H7 (cell line): Measurements from ENCODE around the gene MCU. TPM values are rescaled to one million over a fixed set of nuclear protein-coding genes. Genes with fewer than 3 reads are reported as not detected.
"Not testable (repeated sequence)": the region's sequence is repeated elsewhere in the genome, so short reads cannot be mapped to it uniquely, and the experiment has no call there.

Experiments
- DNase-seq: peaks from one replicate; pipeline ENCODE4 v3.0.0; 2012
- H3K27me3 ChIP-seq: 2 replicates; pipeline ENCODE4 v1.6.0; 2011; ENCODE audit warnings: mild to moderate bottlenecking, low read length; ENCODE audit not compliant: control insufficient read depth, insufficient read depth
- H3K36me3 ChIP-seq: replicated peaks from 2 replicates; pipeline ENCODE4 v1.5.1; 2011; ENCODE audit warnings: low read length; ENCODE audit not compliant: control insufficient read depth, insufficient read depth
- H3K4me3 ChIP-seq: 2 replicates; pipeline ENCODE4 v1.5.1; 2011; ENCODE audit warnings: low read depth, mild to moderate bottlenecking, control low read depth, low read length, moderate library complexity; ENCODE audit not compliant: insufficient read depth
- total RNA-seq: library from RNA; depleted of rRNA; stranded (reverse); fragments of >200 nt; shearing (Covaris generic); gene quantifications from 2 replicates; pipeline ENCODE4 v1.2.3, GENCODE V29; 2014

The MCU gene
- total RNA-seq, 1 experiment from 2014 or later = 39.5 TPM

DNA sequence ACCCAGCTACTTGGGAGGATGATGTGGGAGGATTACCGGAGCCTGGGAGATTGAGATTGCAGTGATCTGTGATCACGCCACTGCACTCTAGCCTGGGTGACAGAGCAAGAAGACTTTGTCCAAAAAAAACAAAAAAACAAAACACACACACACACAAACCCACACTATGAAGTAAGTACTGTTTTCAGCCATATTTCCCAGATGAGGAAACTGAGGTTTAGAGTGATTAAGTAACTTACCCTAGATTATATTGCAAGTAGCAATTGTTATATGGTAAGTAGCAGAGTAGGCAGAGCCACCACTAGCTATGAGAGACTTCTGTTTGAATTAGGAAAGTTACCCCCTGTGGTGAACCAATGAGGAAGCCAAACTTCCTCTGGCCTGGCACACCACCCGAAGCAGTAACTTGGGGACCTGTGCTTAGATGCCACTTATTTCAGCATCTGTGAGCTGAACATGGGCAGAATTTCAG lies 61.9 kb downstream of the MCU start:
- Histone ChIP-seq H3K36me3 (no peaks in the 10 kb centered on the region), H3K27me3 (no peaks in the 10 kb centered on the region), H3K4me3 (no peak overlapping the region)
- no peak for DNase-seq

DNA sequence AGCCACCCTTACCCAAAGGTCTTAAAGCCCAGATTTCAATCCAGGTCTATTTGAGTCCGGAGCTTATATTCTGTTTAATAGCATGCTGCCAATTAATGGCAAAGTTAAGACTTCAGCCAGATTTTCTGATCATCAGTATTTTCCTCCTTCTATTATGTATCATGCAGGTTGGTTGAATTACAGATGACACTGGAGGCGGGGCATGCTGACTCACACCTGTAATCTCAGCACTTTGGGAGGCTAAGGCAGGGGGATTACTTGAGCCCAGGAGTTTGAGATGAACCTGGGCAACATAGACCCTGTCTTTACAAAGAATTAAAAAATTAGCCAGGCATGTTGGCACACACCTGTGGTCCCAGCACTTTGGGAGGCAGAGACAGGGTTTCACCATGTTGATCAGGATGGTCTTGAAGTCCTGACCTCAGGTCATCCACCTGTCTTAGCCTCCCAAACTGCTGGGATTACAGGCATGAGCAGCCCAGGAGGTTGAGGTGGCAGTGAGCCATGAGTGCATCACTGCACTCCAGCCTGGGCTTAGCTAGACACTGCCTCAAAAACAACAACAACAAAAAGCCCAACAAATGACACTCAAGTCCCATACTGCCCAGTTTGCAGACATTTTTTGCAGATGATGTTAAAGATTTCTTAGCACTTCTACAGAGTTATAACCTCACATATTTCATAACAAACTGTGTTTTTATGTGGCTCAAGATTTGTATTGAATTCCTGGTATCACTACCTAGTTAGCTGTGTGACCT lies 62.5 kb downstream of the MCU start:
- no peak for DNase-seq
- Histone ChIP-seq H3K36me3 (no peaks in the 10 kb centered on the region), H3K4me3 (no peak overlapping the region), H3K27me3 (no peaks in the 10 kb centered on the region)

DNA sequence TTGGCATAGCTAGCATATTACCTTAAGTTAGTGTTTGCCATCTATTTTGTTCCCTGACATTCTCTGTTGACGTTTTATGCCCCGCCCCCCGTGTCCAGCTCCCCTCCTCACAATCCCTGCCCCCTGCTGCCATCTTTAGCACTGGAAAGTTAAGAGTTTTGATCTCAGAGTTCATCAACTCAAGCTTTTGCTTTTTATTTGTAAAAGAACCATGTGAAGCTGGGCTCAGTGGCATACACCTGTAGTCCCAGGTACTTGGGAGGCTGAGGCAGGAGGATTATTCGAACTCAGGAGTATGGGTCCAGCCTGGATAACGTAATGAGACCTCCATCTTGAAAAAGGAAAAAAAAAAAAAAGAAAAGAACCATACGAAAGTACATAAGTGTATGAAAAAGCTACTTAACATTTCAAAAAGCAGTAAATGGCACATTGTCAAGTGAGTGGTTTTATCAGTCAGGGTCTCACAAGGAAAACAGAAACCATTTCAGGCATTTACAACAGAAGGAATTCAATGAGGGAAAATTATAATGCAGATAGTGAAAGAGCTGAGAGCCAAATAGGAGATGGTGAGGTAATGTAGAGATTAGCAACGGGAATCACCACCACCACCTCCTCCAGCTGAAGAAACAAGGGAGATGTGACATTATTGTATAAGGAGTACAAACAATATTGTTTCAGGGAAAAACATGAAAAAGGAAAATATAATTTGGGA lies 64.9 kb downstream of the MCU start:
- no peak for DNase-seq
- Histone ChIP-seq H3K4me3 (peak overlapping the region; percentile 15; the same call in 1 of the 2 replicates), H3K36me3 (no peaks in the 10 kb centered on the region), H3K27me3 (no peaks in the 10 kb centered on the region)

- H3K36me3 ChIP-seq = no peaks in the 10 kb centered on the region
- H3K4me3 ChIP-seq = no peak overlapping the region
- DNase-seq = no peak
- H3K27me3 ChIP-seq = no peaks in the 10 kb centered on the region
These were observed 65.8 kb downstream of the MCU start for GRCh38 chr10:72757732-72758131.

DNA sequence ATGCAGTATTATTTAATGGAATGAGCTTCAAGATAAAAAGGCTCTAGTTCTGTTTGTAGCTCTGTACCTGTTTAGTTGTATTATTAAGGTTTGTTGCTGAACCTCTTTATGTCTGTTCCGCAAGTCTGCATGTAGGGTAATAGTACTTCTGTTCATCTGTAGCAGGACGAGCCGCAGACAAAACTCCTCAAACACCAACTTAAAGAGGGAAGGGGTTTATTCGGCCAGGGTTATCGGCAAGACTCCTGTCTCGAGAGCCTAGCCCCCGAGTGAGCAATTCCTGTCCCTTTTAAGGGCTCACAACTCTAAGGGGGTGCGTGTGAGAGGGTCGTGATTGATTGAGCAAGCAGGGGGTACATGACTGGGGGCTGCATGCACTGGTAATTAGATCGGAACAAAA lies 67.0 kb downstream of the MCU start:
- H3K36me3 ChIP-seq, DNase-seq, H3K4me3 ChIP-seq, H3K27me3 ChIP-seq: not testable (repeated sequence)

GRCh38 chr10:72759584-72759983 lies 67.6 kb downstream of the MCU start:
- no peak overlapping the region for H3K4me3 ChIP-seq
- no peaks in the 10 kb centered on the region for H3K27me3 ChIP-seq
- H3K36me3 ChIP-seq = no peaks in the 10 kb centered on the region
- DNase-seq = no peak

DNA sequence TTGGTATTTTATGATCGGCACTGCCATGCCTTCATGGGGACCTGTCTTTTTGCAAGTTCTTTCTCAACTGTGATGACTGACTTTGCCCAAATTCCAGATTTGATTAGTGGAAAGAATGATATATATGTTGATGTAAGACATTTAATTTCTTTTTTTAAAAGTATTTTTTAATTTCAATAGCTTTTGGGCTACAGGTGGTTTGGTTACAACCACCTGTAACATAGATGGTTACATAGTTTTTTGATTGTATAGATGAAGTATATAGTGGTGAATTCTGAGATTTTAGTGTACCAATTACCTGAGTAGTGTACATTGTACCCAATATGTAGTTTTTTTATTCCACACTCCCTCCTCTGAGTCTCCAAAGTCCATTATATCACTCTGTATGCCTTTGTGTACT lies 69.6 kb downstream of the MCU start:
- Histone ChIP-seq H3K36me3 (no peaks in the 10 kb centered on the region), H3K4me3 (no peak overlapping the region), H3K27me3 (no peaks in the 10 kb centered on the region)
- DNase-seq = no peak

DNA sequence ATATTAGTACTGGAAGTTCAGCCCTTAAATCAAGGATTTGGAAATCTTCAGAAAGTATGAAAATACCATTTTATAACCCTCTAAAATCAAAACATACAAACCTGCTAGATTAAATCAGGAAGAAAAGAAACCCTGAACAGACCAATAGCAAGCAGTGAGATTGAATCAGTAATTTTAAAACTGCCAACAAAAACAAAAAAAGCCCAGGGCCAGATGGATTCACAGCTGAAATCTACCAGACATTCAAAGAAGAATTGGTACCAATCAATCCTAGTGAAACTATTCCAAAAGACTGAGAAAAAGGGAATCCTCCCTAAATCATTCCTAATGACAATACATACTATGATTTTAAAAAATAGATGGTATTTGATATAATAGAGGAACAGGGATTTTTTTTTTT lies 70.1 kb downstream of the MCU start:
- no peak for DNase-seq

DNA sequence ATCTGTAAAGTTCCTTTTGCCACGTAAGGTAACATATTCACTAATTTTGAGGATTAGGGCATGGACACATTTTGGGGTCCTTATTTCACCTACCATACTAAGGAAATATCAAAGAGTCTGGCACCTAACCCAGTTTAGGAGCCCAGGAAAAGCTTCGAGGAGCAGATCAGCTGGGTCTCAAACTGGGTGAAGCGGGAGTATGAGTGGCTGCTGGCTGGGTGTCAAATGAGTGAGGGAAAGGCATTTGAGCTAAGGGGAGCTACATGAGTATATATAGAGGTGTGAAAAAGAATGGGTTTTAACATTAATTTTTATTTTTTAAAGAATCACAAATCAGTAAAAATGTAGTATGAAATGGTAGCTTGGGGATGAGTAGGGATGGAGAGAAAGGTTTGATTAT lies 71.3 kb downstream of the MCU start:
- no peak for DNase-seq
- Histone ChIP-seq H3K27me3 (no peaks in the 10 kb centered on the region), H3K36me3 (no peaks in the 10 kb centered on the region), H3K4me3 (no peak overlapping the region)

More for the DNA sequence above, 70.1 kb downstream of the MCU start:
- no peak overlapping the region for H3K4me3 ChIP-seq
- H3K27me3 ChIP-seq = no peaks in the 10 kb centered on the region
- no peaks in the 10 kb centered on the region for H3K36me3 ChIP-seq

- H3K36me3 ChIP-seq = no peaks in the 10 kb centered on the region
- no peak for DNase-seq
- H3K27me3 ChIP-seq = no peaks in the 10 kb centered on the region
These were observed 72.2 kb downstream of the MCU start for GRCh38 chr10:72764151-72764550.

DNA sequence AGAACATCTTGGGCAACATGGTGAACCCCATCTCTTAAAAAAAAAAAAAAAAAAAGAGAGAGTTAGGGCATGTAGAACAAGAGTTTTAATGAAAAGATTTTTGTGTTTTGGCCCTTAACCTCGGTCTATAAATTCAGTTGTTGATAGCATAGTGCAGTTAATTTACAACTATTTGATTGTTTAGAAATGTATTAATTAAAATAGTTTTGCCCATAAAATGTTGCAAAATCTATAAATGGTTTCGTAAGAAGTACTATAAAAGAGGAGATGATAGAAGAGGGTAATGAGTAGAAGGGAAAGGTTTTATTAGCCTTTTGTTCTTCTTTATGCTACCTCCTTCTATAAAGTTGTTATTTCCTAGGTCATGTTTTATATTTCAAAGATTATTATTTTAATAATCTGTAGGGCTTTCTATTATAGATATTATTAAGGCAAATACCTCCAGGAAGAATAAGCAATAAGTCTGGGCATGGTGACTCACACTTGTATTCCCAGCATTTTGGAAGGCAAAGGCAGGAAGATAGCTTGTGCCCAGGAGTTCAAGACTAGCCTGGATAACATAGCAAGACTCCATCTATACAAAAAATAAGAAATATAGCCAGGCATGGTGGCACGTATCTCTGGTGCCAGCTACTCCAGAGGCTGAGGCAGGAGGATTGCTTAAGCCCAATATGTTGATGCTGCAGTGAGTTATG lies 73.3 kb downstream of the MCU start:
- DNase-seq = no peak
- no peak overlapping the region for H3K4me3 ChIP-seq

More at GRCh38 chr10:72764151-72764550, 72.2 kb downstream of the MCU start:
- H3K4me3 ChIP-seq = no peak overlapping the region

DNA sequence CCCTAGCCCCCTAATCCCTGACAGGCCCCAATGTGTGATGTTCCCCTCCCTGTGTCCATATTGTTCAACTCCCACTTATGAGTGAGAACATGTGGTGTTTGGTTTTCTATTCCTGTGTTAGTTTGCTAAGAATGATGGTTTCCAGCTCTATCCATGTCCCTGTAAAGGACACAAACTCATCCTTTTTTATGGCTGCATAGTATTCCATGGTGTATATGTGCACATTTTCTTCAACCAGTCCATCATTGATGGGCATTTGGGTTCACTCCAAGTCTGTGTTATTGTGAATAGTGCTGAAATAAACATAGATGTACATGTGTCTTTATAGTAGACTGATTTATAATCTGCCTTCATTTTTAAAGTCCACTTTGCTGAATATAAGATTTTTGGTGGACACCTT lies 79.3 kb downstream of the MCU start:
- H3K27me3 ChIP-seq, H3K4me3 ChIP-seq, H3K36me3 ChIP-seq, DNase-seq: not testable (repeated sequence)

More for the DNA sequence above, 73.3 kb downstream of the MCU start:
- Histone ChIP-seq H3K27me3 (no peaks in the 10 kb centered on the region), H3K36me3 (no peaks in the 10 kb centered on the region)

- H3K36me3 ChIP-seq = no peaks in the 10 kb centered on the region
- no peak for DNase-seq
- H3K4me3 ChIP-seq = no peak overlapping the region
- H3K27me3 ChIP-seq = no peaks in the 10 kb centered on the region
These were observed 80.1 kb downstream of the MCU start for GRCh38 chr10:72772031-72772430.

- Histone ChIP-seq H3K4me3 (no peak overlapping the region), H3K36me3 (no peaks in the 10 kb centered on the region), H3K27me3 (no peaks in the 10 kb centered on the region)
- DNase-seq = no peak
These were observed 87.9 kb downstream of the MCU start for GRCh38 chr10:72779874-72780273.
